Measurements from ENCODE around the gene KRT16.
"Not testable (repeated sequence)": the region's sequence is repeated elsewhere in the genome, so short reads cannot be mapped to it uniquely, and the experiment has no call there.

Gene KRT16

GRCh38 chr17:41615454-41615853 is 2.9 kb upstream of the KRT16 start:
- no peak for DNase-seq (ENCODE audit: low read depth in 3 of 3)

DNA sequence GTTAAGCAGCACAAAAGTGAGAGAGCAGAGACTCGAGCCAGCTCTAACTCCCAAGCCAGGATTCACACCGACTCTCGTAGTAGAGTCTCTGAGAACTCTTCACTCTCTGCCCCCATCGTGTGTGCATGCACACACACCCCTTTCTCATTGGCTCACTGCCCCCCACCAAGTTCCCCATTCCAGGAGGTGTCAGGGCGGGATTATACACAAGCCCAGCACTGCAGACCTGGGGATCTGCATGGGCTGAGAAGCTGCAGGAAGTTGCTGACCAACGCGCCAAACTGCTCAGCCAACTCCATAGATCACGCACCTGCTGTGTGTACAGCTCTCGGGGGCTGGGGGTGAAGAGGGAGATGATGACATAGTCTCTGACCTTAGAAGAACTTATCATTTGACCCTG is 2.2 kb upstream of the KRT16 start:
- DNase-seq (ENCODE audit: low read depth in 3 of 3), result not testable (repeated sequence)

- no peak for DNase-seq (ENCODE audit: low read depth in 3 of 3)
These were observed 1.5 kb upstream of the KRT16 start for GRCh38 chr17:41614098-41614497.

- no peak for DNase-seq (ENCODE audit: low read depth in 3 of 3)
These were observed 913 bp upstream of the KRT16 start for GRCh38 chr17:41613277-41614082.

DNA sequence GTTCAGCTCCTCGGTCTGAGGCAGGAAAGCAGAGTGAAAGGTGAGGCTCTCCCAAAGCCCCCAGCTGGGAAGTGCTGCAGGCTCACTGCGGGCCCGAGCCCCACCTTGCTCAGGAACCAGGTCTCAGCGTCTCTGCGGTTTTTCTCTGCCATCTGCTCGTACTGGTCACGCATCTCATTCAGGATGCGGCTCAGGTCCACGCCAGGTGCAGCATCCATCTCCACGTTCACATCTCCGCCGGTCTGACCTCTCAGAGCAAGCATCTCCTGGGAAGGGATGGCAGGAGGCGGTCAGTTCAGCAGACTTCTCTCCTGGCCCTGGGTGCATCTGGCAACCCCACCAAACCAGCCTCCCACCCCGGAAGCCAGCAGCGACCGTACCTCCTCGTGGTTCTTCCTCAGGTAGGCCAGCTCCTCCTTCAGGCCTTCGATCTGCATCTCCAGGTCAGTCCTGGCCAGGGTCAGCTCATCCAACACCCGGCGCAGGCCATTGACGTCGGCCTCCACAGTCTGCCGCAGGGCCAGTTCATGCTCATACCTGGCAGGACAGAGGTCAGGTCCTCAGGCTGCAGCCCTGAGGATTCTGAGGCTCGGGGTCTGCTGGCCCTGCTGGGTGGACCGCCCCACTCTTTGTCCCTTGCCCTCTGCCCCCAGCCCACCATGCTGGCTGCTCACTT is 1.5 kb downstream of the KRT16 start:
- DNase-seq (ENCODE audit: low read depth in 3 of 3), result no peak

DNA sequence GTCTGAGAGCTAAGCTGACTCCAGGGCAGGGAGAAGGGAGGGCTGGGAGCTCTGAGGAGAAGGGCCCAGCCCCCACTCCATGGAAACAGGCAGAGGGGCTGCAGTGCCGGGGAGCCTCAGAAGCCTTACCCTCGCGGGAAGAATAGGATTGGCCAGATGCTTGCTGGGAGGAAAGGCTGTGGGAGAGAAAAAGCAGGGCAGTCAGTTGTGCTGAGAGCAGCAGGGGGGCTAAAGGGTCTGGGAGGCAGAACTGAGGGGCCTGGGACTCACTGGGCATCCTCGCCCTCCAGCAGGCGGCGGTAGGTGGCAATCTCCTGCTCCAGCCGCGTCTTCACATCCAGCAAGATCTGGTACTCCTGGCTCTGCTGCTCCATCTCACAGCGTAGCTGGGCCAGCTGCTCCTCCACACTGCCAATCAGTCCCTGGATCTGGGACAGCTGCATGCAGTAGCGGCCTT is 2.5 kb downstream of the KRT16 start:
- DNase-seq (ENCODE audit: low read depth in 3 of 3), result not testable (repeated sequence)

DNA sequence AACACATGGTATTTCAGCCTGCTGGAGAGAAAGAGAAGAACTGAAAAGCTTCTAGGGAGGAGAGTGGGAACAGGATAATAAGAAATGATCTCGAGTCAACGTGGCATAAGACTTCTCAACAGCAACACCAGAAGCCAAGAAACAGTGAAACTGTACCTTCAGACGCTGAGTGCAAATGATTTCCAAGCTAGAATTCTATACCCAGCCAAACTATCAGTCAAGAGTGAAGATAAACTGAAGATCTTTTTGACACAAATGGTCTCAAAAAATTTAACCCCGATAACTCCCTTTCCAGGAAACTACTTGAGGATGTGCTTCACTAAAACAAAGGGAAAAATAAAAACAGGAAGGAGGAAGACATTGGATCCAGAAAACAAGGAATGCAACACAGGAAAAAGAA is 5.6 kb downstream of the KRT16 start:
- DNase-seq (ENCODE audit: low read depth in 3 of 3), result not testable (repeated sequence)

DNA sequence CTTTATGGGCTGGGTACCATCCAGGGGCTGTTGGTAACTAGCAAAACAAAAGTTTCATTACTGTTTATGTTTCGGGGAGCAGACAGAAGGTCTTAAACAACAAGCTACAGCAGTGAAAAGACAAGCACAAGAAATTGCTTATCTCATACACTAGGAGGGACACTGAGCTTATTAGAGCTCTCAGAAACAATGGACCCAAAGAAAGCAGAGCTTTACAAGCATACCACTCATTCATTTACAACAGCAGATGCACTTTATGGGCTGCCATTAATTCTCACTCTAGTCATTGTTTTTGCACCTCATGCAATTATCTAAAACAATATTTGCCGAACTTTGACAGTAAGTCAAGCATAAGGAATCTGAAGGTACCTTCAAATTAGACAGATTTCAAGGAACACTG is 10.0 kb downstream of the KRT16 start:
- DNase-seq (ENCODE audit: low read depth in 3 of 3), result no peak

DNA sequence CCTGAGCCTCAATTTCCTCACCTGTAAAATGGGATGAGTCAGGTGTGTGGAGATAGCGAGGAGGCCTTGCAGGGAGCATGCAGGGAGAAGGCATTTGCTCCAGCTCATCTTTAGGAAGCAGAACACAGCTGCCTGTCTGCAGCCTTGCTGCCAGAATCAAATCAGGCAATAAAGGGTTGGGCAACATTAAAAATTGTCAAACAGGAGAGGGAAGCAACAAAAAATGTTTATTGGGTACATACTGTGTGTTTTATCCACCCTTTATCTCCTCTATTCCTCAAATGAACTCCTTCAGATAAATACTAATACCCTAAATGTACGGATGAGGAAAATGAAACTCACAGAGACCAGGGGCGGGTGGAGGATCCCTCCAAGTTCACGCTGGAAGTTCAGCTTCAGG is 12.2 kb downstream of the KRT16 start:
- DNase-seq (ENCODE audit: low read depth in 3 of 3), result no peak

GRCh38 chr17:41599680-41600079 is 12.9 kb downstream of the KRT16 start:
- DNase-seq (ENCODE audit: low read depth in 3 of 3), result no peak

DNA sequence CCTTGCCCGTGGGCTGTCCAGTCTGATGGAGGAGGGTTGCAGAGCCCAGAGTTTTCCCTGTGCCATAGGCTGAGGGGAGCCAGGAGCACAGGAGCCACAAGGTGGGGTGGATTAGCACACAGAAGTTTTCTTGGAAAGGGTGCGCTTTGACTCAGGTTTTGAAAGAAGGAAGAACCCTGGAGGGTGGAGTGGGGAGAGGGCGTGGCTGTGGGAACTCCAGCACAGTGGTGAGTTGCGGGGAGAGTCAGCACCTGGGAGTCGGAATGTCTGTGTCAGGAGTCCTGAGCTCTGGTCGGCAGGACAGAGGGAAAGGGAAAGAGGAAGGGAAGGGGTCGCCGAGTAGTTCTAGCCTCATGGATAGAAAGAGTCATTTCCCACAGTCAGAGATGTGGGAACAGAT is 17.0 kb downstream of the KRT16 start:
- DNase-seq (ENCODE audit: low read depth in 3 of 3), result no peak

DNA sequence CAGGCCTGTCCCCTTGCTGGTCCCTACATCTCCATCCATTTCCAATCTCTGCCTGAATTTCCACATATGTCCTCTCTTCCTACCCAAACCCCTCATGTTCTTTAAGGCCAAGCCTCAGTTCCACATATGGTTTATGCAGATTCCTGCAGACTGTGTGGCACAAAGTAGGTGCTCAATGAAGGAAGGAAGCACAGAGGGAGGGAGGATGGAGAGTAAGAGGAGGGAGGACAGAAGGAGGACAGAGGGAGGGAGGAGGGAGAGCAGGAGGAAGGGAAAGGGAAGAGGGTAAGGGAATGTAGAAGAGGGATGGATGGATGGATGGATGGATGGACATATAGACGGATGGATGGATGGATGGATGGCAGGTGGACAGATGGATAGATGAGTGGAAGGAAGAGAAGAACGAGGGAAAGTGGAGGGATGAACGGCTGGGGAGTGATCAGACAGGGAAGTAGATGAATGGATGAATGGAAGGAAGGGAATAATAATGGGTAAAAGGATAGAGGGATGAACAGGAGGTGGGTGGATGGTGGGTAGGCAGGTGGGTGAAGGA is 18.1 kb downstream of the KRT16 start:
- no peak for DNase-seq (ENCODE audit: low read depth in 3 of 3)

GRCh38 chr17:41593306-41593981 is 19.1 kb downstream of the KRT16 start:
- no peak for DNase-seq (ENCODE audit: low read depth in 3 of 3)

- DNase-seq (ENCODE audit: low read depth in 3 of 3), result no peak
These were observed 19.8 kb downstream of the KRT16 start for GRCh38 chr17:41592601-41593305.

GRCh38 chr17:41589301-41589700 is 23.3 kb downstream of the KRT16 start:
- DNase-seq (ENCODE audit: low read depth in 3 of 3), result no peak

- DNase-seq (ENCODE audit: low read depth in 3 of 3), result no peak
These were observed 24.3 kb downstream of the KRT16 start for GRCh38 chr17:41588126-41588810.

DNA sequence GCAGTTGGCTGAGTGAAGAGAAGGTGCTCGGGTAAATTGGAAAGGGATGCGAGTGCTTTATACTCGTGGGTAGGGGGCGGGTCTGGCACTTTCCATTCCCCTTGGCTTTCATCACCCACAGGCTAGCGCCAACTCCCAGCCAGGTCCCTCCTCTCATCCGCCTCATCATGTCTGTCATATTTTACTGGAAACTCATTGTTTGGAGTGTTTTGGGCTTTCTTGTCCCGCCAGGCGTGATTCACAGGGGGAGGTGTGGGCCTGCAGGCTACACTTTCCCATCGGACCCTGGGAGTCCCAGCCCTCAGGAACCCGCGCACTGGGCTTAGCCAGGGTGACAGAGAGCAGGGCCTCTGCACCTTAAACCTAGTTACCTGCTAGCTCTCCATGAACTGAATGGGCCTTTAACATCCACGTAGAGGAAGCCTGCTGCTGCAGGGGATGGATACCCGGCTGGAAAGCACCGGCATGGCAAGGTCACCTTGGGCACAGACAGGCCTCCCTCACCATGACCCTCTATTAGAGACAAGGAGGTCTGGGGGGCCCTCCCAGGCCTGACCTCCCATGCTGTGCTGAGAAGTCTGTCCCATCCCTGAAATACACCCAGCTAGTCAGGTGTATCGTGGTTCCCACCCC is 25.6 kb downstream of the KRT16 start, which contains the start of gene KRT14:
KRT14 (minus strand) TSS at position 33 of the 633 bp plus-strand sequence. CDS start 61 bp downstream, outside the sequence.
- no peak for DNase-seq (ENCODE audit: low read depth in 3 of 3)

DNA sequence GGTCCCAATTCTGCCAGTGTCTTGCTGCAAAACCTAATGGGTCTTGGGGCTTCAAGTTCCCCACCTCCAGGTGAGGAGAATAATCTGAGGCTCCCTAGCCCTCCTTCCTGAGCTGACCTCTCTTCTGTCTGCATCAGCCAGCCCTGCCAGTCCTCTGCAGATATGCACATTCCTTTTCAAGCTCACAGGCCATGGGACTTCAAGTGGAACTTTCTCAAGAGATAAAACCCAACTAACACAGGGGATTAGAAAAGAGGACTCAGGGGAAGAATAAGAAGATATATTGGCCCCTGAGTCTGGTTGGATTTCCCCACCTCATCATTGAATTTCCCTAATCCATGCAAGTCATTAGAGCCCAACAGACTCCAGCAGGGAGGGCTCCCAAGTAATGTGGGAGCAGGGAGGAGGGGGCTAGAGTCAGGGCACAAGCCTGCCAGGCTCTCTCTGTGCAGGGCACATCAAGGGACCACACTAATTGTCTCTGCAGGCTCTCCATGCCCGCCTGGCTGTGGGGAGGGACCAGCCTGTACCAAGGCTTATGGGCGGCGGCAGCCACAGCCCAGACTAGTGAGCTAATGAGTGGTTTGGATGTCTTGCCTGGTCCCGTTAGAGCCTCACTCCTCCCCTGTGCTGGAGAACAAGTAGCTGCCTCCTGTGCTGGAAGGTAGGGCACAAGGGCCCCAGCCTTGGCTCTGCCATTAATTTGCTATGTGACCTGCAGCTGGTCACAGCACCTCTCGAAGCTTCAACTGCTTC is 27.1 kb downstream of the KRT16 start:
- no peak for DNase-seq (ENCODE audit: low read depth in 3 of 3)

GRCh38 chr17:41584331-41584927 is 28.1 kb downstream of the KRT16 start:
- DNase-seq (ENCODE audit: low read depth in 3 of 3), result not testable (repeated sequence)
